DMS53 treated with DMSO at 0.1 percent for 48 hours (cell line): ENCODE measurements around the gene FAM216A.
"Not testable (repeated sequence)": the region's sequence is repeated elsewhere in the genome, so short reads cannot be mapped to it uniquely, and the experiment has no call there.

Source experiments
- DNase-seq: peaks from one replicate; lab custom pipeline; 2025; ENCODE audit not compliant: unreplicated experiment; lab: John Stamatoyannopoulos, UW

Gene FAM216A, protein sequence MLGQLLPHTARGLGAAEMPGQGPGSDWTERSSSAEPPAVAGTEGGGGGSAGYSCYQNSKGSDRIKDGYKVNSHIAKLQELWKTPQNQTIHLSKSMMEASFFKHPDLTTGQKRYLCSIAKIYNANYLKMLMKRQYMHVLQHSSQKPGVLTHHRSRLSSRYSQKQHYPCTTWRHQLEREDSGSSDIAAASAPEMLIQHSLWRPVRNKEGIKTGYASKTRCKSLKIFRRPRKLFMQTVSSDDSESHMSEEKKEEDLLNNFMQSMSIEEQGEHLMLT

DNA sequence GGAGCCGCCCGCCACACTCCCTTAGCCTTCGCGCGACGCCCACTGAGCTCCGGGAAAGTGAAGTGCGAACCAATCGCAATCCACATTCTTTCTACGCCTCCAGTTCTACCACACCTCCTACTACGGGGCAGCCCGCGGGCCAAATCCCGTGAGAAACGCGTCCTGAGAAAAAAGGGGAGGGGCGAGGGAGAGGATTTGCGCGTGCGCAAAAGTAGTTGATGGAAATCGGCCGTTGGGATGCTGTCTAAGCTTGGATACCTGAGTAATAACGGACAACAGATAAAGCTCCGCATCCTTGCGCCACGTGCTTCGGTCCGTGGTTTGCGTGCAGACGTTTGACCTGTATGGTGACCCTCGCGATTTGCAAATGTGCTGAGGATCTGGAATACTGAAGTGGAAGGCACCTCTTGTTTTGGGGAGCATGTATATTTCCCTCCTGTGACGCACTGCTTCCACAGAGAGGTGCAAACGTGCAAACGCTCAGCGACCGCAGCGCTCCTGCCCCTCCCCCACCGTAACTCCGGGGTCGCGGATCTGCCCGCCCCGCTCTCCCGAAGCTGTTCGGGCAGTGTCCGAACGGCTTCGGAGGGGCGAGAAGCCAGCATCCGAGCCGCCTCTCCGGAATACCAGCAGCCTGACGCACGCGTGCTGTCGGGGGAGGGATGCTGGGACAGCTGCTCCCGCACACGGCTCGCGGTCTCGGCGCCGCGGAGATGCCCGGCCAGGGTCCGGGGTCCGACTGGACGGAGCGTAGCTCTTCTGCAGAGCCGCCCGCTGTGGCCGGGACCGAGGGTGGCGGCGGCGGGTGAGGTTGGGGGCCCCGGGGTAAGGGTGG, at the start of gene FAM216A, which contains the start of gene GPN3:
Gene FAM216A, plus strand, starts transcription at position 632 of the 835 bp plus-strand sequence. Its CDS starts 31 bp downstream, at position 663.
Gene GPN3, minus strand, starts transcription at position 44 of the 835 bp plus-strand sequence. CDS start 54 bp downstream, outside the sequence.
- DNase-seq: peak; percentile 99

DNA sequence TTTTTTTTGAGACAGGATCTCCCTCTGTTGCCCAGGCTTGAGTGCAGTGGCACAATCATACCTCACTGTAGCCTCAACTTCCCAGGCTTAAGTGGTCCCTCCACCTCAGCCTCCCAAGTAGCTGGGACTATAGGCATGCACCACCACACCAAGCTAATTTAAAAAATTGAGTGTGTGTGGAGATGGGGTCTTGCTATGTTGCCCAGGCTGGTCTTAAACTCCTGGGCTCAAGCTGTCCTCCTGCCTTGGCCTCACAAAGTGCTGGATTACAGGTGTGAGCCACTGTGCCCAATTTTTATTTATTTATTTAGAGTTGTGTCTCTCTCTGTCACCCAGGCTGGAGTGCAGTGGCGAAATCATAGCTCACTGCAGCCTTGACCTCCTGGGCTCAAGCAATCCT, 48.0 kb upstream of the FAM216A start:
- DNase-seq: not testable (repeated sequence)

DNA sequence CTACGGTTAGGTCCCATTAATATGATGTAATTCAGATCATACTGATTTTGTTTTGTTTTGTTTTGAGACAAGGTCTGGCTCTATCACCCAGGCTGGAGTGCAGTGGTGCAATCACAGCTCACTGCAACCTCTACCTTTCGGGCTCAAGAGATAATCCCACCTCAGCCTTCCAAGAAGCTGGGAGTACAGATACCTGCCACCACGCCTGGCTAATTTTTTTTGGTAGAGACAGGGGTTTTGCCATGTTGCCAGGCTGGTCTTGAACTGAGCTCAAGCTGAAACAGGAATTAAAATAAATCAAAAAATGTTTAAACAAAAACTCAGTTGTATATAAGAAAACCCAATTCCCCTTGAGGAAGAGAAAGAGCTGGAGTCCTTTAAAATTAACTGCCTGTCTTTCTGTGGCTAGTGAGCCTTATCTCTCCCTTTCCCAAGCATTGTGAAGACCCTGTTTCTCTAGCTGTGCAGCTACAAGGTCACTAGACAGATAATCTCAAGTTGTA, 47.4 kb upstream of the FAM216A start:
- no peak for DNase-seq

DNA sequence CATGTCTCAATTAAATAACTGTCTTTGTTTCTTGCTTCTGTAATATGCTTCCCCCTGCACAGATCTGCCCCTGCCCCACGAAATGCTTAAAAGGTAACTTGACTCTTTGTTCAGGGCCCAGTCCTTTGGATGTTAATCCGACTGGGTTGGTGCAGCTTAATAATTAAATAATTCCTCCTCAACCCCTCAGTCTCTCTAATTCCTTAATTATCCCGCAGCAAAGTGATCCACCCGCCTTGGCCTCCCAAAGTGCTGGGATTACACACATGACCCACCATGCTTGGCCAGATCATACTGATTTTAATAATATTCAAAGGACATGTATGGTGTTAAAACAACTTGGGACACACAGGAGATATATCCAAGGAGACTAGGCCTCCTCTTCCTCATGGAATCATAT, 46.9 kb upstream of the FAM216A start:
- no peak for DNase-seq

DNA sequence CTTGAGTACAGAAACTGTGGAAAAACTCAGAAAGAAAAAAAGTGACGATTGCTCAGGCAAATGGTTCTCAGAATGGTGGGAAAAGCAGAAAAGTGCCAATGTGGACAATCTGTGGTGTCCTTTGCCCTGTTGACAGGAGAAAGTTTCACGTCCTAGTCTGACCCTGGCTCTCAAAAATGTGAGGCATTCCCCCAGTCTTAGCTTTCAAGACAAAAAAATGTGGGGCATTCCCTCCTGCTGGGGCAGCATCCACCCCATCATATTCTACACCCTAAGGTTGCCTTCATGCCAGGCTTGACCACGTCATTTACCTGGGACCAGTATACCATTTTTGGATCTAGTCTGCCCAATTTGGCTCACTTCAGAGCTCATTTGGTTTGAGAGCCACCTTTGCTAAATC, 44.4 kb upstream of the FAM216A start:
- DNase-seq: no peak

DNA sequence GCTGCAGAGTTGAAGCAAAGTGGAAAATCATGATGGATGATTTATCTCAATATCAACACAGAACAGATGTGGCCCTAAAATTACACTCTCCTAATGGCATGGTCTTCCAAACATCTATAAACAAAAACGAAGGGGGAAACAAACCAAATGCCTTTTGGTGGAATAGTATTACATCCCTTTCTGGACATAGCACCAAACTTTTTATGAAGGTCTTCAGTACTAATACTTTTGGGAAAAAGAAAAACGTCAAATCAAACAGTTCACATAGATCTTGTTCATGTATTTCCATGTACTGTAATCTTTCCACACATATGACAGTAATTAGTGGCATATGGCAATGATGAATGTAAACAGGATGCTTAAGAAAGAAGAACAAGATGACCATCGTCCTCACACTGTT, 42.2 kb upstream of the FAM216A start:
- no peak for DNase-seq

DNA sequence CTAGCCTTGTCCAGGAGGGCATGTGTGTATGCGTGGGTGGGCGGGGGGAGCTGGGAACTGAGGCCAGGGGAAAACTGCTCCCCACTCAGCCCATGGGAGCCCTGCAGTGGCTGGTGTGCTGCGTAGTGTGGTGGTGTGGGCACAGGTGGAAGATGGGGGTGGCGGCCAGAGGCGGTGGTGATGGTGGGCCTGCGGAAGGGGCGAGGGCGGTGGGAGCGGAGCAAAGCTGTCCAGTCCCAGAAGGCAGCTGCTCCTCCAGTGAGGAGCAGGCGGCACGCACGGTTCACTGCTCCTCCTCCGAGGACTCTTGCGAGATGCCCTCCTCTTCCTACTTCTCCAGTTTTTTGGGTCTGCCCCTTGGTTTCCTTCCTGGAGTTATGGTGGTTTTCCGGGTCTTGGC, 39.0 kb upstream of the FAM216A start:
- not testable (repeated sequence) for DNase-seq

DNA sequence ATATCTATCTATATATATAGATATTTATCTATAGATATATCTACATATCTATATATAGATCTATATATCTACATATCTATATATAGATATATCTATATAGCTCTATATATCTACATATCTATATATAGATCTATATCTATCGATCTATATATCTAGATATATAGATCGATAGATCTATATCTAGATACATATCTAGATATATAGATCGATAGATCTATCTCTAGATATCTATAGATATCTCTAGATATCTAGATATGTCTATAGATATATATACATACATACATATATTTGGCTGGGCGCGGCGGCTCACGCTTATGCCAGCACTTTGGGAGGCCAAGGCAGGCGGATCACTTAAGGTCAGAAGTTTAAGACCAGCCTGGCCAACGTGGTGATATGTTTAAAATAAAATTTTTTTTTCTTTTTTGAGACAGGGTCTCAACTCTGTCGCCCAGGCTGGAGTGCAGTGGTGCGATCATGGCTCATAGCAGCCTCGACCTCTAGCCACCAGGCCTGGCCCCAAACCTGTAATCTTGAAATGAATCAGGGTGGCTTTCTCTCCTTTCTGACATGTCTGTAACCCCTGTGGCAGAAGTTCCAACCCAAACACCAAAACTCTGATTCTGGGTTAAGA, 36.6 kb upstream of the FAM216A start:
- DNase-seq: no peak

DNA sequence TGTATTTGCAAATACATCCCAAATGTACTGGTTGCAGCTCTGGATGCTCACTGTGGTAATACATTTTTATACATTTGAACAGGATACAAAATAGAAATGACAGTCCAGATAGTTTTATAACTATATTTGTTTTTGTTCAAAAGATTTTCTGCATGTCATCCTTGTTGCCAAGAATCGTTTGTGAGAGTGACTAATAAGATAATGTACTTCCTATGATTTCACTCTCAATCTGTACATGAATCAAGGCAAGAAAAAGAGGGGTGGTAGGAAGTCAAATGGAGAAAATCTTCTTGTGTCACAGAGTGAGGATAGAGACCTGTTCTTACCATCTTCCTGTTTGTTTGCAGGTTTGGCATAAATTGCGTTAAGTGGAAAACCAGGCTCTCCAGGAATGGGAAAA, 32.4 kb upstream of the FAM216A start:
- no peak for DNase-seq

DNA sequence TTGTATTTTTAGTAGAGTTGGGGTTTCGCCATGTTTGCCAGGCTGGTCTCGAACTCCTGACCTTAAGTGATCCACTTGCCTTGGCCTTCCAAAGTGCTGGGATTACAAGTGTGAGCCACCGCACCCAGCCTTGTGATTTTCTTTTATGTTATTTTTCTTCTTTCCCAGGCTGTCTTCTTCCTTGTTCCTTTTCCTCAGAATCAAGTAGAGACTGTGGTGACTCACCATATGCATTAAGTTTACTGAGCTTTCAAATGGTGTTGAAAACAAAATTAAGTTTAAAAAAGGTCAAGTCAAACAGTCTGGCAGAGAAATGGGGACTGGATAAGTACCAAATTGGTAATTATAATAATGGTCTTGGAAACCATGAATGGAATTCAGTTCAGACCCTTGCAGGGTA, 24.2 kb upstream of the FAM216A start:
- DNase-seq: no peak

DNA sequence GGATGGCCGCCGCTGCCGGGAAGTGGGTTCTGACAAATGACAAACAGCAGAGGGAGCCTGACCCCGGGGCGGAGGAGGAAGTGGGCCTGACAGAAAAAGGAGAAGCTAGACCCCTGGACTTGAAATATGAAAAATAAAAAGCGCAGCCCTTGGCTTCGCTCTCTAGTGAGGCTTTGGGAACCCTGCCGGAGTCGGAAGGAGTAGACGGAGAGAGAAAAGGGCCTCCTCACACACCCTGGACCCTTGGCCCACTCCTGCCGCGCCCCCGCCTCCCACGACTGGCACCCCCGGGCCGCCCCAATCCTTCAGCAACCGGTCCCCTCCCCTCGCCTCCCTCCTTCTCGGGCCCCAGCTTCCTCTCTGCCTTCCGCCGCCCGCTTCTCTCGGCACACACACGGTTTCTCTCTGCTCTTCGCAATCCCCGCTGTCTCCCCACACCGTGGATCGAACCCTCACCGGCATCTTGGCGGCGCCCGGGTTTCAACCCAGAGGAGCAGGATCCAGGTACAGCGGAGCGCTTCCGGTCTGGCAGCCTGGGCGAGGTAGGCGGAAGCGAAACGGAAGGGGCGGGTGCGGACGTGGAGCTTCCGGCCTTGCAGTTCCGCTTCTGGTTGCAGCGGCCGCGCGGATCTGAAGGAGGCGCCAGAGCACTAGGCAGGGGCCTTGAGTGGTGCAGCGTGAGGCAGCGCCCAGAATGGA, 18.7 kb upstream of the FAM216A start, which contains the start of gene ARPC3:
Gene ARPC3, minus strand, starts transcription at position 539 of the 699 bp plus-strand sequence. Its CDS starts 77 bp downstream, at position 462.
- peak; percentile 94 for DNase-seq

DNA sequence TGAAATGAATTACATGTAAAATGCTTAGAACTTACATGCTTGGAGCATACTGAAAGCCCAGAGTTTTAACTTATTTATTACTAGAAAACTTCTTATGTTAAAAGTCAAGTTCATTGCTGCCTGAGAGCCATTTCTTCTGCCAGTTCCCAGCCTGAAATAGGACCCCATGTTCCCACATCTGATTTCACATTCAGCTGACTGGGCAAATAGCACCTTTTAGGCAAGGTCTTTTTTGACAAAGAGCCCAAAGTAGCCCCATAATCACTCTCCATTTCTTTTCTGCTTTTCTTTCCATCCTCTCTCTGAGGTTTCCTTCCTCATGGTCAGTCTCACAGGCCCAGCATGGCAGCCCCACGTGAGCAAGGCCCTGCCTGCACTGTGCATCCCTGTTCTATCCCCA, 17.4 kb upstream of the FAM216A start:
- DNase-seq: no peak

DNA sequence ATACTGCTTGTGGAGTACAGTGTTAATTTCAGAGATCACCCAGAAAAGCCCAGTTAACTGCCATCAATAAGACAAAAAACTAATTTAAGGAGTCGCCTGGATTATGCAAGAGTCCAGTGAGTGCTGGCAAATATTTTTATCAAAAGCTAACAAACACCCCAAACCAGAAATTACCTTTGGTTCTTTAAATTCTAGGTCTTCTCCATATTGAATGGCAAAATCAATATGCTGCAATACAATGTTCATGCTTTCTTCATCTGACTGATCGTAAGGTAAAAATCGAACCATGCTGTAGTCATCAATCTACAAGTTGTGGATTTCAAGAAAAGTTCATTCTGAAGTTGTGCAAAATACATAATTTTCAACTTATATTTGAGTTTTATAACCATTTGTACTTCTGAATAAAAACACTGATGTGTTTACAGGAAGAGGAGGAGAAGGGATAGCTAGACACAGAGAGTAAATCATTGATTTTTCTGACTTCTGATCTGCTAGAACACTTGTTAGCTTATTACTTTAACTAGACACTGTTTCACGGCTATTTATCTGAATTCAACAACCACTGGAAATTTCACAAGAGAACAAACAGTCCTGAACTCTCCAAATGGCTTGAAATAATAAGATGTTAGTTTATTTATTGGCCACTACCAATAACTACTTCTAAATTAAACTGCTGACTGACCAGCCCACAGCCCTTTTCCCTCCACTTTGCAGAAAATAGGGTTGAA, 14.9 kb upstream of the FAM216A start:
- DNase-seq: no peak

DNA sequence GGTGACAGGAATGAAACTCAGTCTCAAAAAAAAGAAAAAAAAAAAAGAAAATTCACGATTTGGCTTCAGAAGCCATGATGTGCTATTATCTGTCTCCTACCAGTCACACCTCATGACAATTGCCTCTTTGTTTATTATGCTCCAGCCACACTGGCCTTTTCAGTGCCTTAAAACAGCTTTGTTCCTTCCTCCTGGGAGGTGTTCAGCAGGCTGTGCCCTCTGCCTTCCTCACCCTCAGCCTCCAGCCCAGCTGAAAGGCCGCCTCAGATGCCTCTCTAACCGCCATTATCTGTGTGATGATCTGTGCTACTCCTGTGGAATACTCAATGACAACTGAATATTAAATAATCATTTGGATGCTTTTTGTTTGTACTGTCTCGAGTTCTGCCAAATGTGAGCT, 9.9 kb upstream of the FAM216A start:
- no peak for DNase-seq

DNA sequence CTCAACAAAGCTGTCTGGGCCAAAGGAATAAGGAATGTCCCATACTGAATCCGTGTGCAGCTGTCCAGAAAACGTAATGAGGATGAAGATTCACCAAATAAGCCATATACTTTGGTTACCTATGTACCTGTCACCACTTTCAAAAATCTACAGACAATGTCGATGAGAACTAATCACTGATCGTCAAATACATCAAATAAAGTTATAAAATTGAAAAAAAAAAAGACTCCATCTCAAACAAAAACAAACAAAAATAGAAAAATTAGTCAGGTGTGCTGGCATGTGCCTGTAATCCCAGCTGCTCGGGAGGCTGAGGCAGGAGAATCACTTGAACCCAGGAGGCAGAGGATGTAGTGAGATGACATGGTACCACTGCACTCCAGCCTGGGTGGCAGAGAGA, 7.5 kb upstream of the FAM216A start:
- DNase-seq: not testable (repeated sequence)

DNA sequence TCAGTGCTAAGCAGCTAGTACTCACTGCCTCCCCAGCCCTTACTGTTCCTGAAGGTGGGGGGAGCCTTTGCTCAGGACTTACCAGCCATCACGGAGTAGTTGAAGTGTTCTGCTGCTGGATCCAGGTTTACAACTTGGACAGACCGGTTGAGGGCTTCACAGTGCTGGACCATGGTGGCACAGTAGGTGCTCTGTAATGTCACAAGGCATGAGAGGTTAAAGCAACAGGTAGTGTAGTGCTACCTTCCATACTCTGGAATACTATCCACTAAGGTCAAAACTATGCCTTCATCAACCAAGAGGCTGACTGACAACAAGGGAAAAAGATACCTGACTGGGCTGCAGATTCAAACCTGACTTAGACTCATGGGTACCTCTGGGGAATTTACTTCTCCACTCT, 3.6 kb upstream of the FAM216A start:
- DNase-seq: no peak

DNA sequence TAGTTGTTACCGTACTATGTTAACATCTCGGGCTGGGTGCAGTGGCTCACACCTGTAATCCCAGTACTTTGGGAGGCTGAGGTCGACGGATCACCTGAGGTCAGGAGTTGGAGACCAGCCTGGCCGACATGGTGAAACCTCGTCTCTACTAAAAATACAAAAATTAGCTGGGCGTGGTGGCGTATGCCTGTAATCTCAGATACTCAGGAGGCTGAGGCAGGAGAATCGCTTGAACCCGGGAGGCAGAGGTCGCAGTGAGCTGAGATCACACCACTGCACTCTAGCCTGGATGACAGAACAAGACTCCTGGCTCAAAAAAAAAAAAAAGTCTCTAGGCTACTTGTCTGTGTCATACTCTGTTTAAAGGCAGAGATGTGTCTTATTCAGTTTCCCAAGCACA, 2.9 kb upstream of the FAM216A start:
- DNase-seq: not testable (repeated sequence)

DNA sequence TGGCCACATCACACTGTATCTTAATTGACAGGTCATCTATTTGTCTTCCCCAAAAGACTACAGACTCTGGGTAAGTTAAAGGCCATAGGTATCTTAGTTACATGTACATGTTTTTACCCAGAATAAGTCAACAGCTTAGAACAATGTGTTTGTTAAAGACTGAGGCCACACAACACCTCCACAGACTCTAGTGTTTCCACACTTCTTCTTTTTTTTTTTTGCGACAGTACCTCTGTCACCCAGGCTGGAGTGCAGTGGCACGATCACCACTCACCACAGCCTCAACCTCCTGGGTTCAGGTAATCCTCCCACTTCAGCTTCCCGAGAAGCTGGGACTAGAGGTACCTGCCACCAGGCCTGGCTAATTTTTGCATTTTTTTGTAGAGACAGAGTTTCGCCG, 1.9 kb upstream of the FAM216A start:
- no peak for DNase-seq

DNA sequence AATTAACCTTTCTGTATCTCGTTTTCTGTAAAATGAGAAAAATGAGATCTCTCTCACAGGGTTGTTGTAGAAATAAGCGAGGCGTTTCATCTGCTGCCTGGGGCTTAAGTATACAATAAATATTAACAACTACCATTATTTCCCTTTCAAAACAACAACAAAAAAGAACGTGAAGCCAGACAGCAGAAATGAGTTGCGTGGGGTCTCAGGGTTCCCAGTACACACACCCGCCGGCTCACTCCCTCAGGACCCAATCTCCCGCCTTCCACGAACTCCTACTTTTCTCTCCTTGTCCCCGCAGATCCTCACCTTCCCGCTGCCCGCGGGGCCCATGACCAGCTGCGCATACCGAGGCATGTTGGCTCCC, 815 bp upstream of the FAM216A start:
- no peak for DNase-seq

DNA sequence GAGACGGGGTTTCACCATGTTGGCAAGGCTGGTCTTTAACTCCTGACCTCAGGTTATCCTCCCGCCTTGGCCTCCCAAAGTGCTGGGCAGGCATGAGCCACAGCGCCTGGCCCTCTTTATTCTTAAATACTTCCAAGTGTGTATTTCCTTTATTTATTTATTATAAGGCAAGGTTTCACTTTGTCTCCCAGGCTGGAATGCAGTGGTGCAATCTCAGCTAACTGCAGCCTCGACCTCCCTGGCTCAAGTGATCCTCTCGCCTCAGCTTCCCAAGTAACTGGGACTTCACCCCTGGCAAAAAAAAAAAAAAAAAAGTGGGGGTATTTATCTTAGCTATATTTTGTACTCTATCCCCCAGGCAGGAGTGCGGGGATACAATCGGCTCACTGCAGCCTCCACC, 6.8 kb downstream of the FAM216A start:
- no peak for DNase-seq
